HG03354 (cell line): Measurements from ENCODE around the gene CADM1.

Experiments
- ATAC-seq: cut with Tn5 transposase; IDR thresholded peaks from one replicate; pipeline ENCODE4 v1.9.1; 2021; ENCODE audit warnings: mild to moderate bottlenecking; ENCODE audit not compliant: unreplicated experiment, poor library complexity, severe bottlenecking

CADM1 gene

GRCh38 chr11:115303929-115304531 is 200.2 kb downstream of the CADM1 start:
- ATAC-seq = no peak

- ATAC-seq = no peak
These were observed 201.1 kb downstream of the CADM1 start for GRCh38 chr11:115302946-115303703.

- no peak for ATAC-seq
These were observed 203.4 kb downstream of the CADM1 start for GRCh38 chr11:115300660-115301428.

DNA sequence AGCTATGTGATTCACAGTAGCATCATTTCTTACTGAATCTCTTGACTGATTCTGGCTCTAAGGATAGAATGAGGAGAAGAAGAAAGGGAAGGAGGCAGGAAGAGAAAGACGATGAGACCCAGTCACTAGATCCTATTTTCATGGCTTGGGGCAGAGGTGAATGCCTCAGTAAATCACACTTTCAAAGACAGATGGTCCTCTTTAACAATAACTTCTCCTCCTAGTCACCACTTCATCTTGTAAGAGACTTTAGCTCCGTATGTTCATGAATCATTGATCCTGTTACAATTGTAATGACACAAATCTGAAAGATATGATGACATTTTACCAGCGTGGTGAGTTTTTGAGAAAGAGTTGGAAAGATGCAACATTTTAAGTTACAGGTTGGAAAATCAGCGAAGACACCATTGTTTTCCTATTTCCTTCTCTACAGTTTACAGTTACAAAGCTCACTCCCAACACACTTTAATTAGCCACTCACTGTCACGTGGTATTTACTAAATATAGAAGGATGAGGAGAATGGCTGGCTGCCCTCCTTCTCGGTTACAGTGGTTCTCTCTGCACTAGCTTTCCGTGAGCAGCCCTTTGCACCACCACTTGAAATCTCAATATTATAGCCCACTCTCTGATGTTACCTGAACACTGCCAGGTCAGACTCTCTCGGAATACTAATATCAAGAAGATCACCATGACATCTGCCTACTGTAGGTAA is 205.8 kb downstream of the CADM1 start:
- no peak for ATAC-seq

GRCh38 chr11:115297330-115297729 is 206.9 kb downstream of the CADM1 start:
- no peak for ATAC-seq

GRCh38 chr11:115291325-115291724 is 212.9 kb downstream of the CADM1 start:
- ATAC-seq = no peak

DNA sequence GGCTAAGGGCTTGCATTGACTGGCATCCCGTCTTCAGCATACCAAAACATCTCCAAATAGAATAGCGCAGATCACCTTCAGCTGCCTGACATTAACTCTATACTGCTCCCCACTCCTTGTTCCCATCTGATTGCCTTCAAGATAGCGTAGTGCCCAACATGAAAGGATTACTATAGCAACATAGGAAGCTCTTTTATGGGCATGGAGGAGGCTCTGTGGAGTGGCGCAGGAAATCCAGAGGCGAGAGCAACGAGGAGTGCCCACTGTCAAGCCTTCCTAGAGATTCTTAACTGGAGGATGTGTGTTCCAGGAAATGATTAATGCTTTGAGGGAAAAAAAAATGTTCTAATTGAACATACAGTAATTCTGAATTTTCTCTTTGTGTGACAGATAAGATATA is 213.3 kb downstream of the CADM1 start:
- no peak for ATAC-seq

GRCh38 chr11:115290479-115290878 is 213.7 kb downstream of the CADM1 start:
- ATAC-seq = no peak

DNA sequence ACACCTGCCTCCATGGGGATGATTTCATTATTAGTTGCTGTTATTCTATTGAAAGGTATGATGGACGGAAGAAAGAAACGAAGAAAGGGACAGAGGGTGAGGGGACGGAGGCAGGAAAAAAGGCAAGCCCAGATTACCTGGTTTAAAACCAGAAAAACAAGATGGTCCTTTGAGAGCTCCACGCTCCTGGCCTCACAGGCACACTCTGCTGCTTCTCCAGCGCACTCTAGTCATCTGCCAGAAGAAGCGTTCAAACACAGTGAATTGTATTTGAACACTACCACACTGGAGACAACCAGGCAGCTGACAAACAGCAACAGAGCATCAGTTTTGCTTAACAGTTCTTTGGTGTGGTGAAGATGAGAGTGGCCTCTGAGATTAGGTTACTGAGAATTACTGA is 216.9 kb downstream of the CADM1 start:
- ATAC-seq = no peak

GRCh38 chr11:115286614-115287013 is 217.6 kb downstream of the CADM1 start:
- no peak for ATAC-seq

DNA sequence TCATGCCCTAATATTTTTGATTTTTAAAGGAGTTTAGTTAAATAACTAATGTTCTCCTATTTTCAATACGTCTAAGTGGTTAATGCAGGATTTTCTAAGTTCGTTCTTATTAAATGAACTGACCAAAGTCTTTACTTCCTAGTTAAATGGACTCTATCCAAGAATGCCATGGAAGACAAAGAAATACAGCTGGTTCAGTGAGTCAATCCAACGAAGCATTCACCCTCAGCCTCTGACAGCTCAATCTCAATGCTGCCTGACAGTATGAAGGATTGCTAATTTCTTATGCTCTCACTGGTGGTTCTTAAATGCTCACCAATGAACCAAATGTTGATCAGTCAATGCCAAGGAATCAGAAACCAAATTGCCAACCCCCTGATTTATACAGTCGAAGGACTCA is 219.4 kb downstream of the CADM1 start:
- no peak for ATAC-seq

DNA sequence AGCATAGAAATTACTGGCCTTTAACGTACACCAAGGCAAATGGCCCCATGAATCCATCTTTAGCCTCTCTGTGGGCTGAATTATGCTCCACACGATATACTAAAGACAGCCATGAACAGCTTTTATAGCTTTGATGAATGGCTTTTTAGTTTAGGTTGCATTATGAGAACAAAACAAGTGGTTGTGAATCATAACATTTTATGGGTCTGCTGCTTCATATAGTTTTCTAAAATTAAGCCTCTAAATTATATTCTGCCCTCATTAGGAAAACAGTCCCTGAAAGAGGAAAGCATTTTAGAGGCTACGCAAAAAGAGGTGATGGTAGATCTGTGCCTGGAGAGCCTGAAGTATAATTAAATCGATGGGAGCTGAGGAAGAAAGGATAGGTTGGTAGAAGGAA is 221.3 kb downstream of the CADM1 start:
- no peak for ATAC-seq

DNA sequence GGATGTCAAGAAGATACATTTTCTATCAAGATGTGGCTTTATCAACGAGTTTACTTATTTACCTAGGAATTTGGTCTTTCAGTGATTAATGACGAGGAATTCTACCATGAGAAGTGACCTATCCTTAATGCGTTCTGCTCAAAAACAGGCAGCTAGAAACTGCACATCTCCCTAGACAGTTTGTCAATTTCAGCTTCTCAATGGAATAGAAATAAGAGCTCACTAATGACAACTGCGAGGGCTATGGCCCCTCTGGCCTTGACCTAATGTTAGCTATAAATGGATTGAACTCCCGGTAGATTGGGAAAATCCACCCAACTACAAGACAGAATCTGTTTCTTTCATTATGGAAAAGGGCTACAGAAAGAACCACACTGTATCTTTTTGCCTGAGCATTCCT is 223.4 kb downstream of the CADM1 start:
- ATAC-seq = no peak

GRCh38 chr11:115279813-115280761 is 224.1 kb downstream of the CADM1 start:
- no peak for ATAC-seq

DNA sequence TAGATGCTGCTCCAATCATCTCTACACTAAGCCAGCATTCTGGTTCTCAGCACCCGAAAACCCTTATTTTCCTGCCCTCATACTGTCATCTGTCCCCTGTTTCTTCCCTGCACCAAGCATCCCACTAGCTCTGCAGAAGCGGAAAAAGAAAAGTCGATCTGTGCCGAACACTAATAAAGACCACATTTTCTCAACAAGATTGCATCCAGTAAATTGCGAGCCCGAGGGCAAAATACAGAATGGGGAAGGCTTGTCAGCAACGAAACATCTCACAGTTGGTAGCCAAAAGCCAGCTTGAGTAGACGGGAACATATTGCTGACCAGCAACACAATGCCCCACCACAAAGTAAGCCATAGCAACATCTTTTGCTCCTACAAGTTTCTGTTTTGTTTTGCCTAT is 227.4 kb downstream of the CADM1 start:
- no peak for ATAC-seq

GRCh38 chr11:115276191-115276590 is 228.0 kb downstream of the CADM1 start:
- no peak for ATAC-seq

DNA sequence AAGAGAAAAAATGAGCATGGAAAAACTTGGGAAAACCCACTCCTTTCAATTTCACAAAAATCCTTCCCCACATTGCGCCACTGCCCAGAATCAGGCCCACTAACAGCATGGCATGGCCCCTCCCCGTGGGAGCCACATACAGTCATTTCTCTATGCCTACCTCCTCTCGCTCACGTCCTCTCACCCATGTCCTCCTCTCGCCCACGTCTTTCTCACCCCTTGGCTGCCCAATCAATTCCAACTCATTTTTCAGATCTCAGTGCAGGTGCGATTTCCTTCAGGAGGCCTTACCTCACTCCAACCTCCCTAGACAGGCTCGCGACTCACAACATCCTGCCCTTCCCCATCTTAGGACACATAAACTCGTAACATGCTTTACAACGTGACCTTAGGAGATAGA is 229.2 kb downstream of the CADM1 start:
- ATAC-seq = no peak

- ATAC-seq = no peak
These were observed 231.3 kb downstream of the CADM1 start for GRCh38 chr11:115272925-115273324.

- no peak for ATAC-seq
These were observed 232.6 kb downstream of the CADM1 start for GRCh38 chr11:115271643-115272042.
